Liver (tissue), 9 donors: Measurements from ENCODE around the gene IRAK4. TPM values are rescaled to one million over a fixed set of nuclear protein-coding genes. Genes with fewer than 3 reads are reported as not detected.

Experiments
- DNase-seq: peaks from one replicate; pipeline ENCODE4 v3.0.0-alpha.2; 2017; ENCODE audit warnings: low spot score
- H3K27ac ChIP-seq, 2 donors: one replicate each; pipeline ENCODE4 v1.7.0; 2013; ENCODE audit warnings: inconsistent platforms in 2 of 2, low read length in 2 of 2, control low read depth in 1 of 2, low read depth in 1 of 2, mild to moderate bottlenecking in 1 of 2
- H3K27me3 ChIP-seq, 4 donors: one replicate each; pipeline versions ENCODE4 v1.6.1 to v1.7.0; 2013; ENCODE audit warnings: low read length in 3 of 4, inconsistent platforms in 1 of 4, mild to moderate bottlenecking in 1 of 4, moderate library complexity in 1 of 4; ENCODE audit not compliant: control insufficient read depth in 4 of 4, insufficient read depth in 4 of 4
- H3K36me3 ChIP-seq, 4 donors: one replicate each; pipeline versions ENCODE4 v1.6.1 to v1.7.0; 2013; ENCODE audit warnings: low read length in 3 of 4, mild to moderate bottlenecking in 3 of 4, low read depth in 1 of 4, moderate library complexity in 1 of 4; ENCODE audit not compliant: control insufficient read depth in 4 of 4, insufficient read depth in 3 of 4
- H3K4me1 ChIP-seq, 4 donors: one replicate each; pipeline versions ENCODE4 v1.6.1 to v1.7.0; 2013; ENCODE audit warnings: low read length in 3 of 4, mild to moderate bottlenecking in 3 of 4, moderate library complexity in 1 of 4; ENCODE audit not compliant: control insufficient read depth in 4 of 4, insufficient read depth in 4 of 4
- H3K4me3 ChIP-seq, 3 donors: one replicate each; pipeline versions ENCODE4 v1.6.1 to v1.7.0; 2013; ENCODE audit warnings: low read length in 3 of 3, control low read depth in 1 of 3, low read depth in 1 of 3, mild to moderate bottlenecking in 1 of 3
- H3K9ac ChIP-seq, 2 donors: one replicate each; pipeline ENCODE4 v1.7.0; 2013; ENCODE audit warnings: low read length in 2 of 2, mild to moderate bottlenecking in 2 of 2, moderate library complexity in 2 of 2, control low read depth in 1 of 2, low read depth in 1 of 2
- H3K9me3 ChIP-seq, 4 donors: one replicate each; pipeline versions ENCODE4 v1.6.1 to v1.7.0; 2013; ENCODE audit warnings: low read length in 3 of 4; ENCODE audit not compliant: control insufficient read depth in 4 of 4
- ATF3 ChIP-seq: IDR thresholded peaks from 2 replicates; pipeline ENCODE4 v1.6.1; 2016; ENCODE audit warnings: antibody characterized with exemption
- FOXA1 ChIP-seq: IDR thresholded peaks from 2 replicates; pipeline ENCODE4 v1.6.1; 2016; ENCODE audit warnings: antibody characterized with exemption
- FOXA2 ChIP-seq: IDR thresholded peaks from 2 replicates; pipeline ENCODE4 v1.6.1; 2016; ENCODE audit warnings: antibody characterized with exemption
- GABPA ChIP-seq, 2 donors: IDR thresholded peaks in 1 of 2; conservative IDR thresholded peaks in 1 of 2; 2 replicates each; pipeline ENCODE4 v1.6.1; 2016; ENCODE audit warnings: antibody characterized with exemption in 2 of 2, mild to moderate bottlenecking in 1 of 2, moderate library complexity in 1 of 2
- HNF4A ChIP-seq, 2 donors: conservative IDR thresholded peaks; 2 replicates each; pipeline ENCODE4 v1.6.1; 2016; ENCODE audit warnings: antibody characterized with exemption in 2 of 2, mild to moderate bottlenecking in 2 of 2
- HNF4G ChIP-seq: IDR thresholded peaks from 2 replicates; pipeline ENCODE4 v1.6.1; 2016; ENCODE audit warnings: antibody characterized with exemption
- JUND ChIP-seq, 2 donors: IDR thresholded peaks; 2 replicates each; pipeline ENCODE4 v1.6.1; 2016; ENCODE audit warnings: antibody characterized with exemption in 2 of 2
- MAX ChIP-seq: IDR thresholded peaks from 2 replicates; pipeline ENCODE4 v1.6.1; 2016; ENCODE audit warnings: antibody characterized with exemption
- NR2F2 ChIP-seq: IDR thresholded peaks from 2 replicates; pipeline ENCODE4 v1.6.1; 2016; ENCODE audit warnings: antibody characterized with exemption
- RAD21 ChIP-seq, 2 donors: IDR thresholded peaks; 2 replicates each; pipeline ENCODE4 v1.6.1; 2016; ENCODE audit warnings: antibody characterized with exemption in 2 of 2, mild to moderate bottlenecking in 2 of 2
- REST ChIP-seq: IDR thresholded peaks from 2 replicates; pipeline ENCODE4 v1.6.1; 2016; ENCODE audit warnings: antibody characterized with exemption, mild to moderate bottlenecking
- RXRA ChIP-seq, 2 donors: IDR thresholded peaks; 2 replicates each; pipeline ENCODE4 v1.6.1; 2017 to 2018; ENCODE audit warnings: antibody characterized with exemption in 2 of 2, mild to moderate bottlenecking in 1 of 2
- SP1 ChIP-seq: IDR thresholded peaks from 2 replicates; pipeline ENCODE4 v1.6.1; 2018; ENCODE audit warnings: antibody characterized with exemption, mild to moderate bottlenecking
- TAF1 ChIP-seq: conservative IDR thresholded peaks from 2 replicates; pipeline ENCODE4 v1.6.1; 2016; ENCODE audit warnings: antibody characterized with exemption, mild to moderate bottlenecking
- YY1 ChIP-seq: IDR thresholded peaks from 2 replicates; pipeline ENCODE4 v1.6.1; 2016; ENCODE audit warnings: antibody characterized with exemption, mild to moderate bottlenecking
- ZBTB33 ChIP-seq: IDR thresholded peaks from 2 replicates; pipeline ENCODE4 v1.6.1; 2016; ENCODE audit warnings: antibody characterized with exemption
- WGBS: extraction: QIAGEN DNeasy Blood & Tissue Kit; methylation state at CpG from one replicate; pipeline ENCODE4 v1.1.7; 2013; 5-methylcytosine and 5-hydroxymethylcytosine counted together
- polyA plus RNA-seq, 2 donors: library from polyadenylated mRNA; stranded (reverse) in 1 of 2; unstranded in 1 of 2; fragments of 200-250 nt in 1 of 2; fragments of >200 nt in 1 of 2; fragmentation: Nextera tagmentation in 1 of 2; extraction: Ambion mirVana in 1 of 2; gene quantifications; one replicate each; pipeline versions ENCODE4 v1.2.1 to v1.2.3, GENCODE V29; 2013 to 2015
- total RNA-seq, 2 donors: library from RNA; depleted of rRNA; stranded (reverse); fragments of >200 nt; gene quantifications; one replicate each; pipeline ENCODE4 v1.2.3, GENCODE V29; 2014
- TF ChIP-seq, protein P1 (sequence below): fragments of 150-350 bp; IDR thresholded peaks from 2 replicates; pipeline ENCODE4 v1.5.1; 2017; ENCODE audit warnings: improper control_type of control experiment, low read depth, low read length; ENCODE audit not compliant: missing input control
- donor health status: healthy.
- donor health status: healthy.
- donor health status: healthy.
- donor health status: healthy.
- donor health status: healthy.

IRAK4 gene
- total and polyA plus RNA-seq, 4 donors, result 5.0 to 19.1 (median 7.7) TPM

- DNase-seq, result no peak
- no peak overlapping the region for H3K27ac ChIP-seq
- H3K4me3 ChIP-seq, result no peak overlapping the region
- H3K36me3 ChIP-seq, result no peaks in the 10 kb centered on the region
- peaks cover 0 to 3% (median 1%) of the 10 kb centered on the region in 4 donors for H3K9me3 ChIP-seq
- WGBS, result 17% methylated on average over 2 of the region's 2 CpGs
- no peaks in the 10 kb centered on the region for H3K4me1 ChIP-seq
- TF ChIP-seq HNF4A (conservative IDR thresholded peaks at IDR 0.05), result no peak
- TF ChIP-seq MAX, result no peak
- TF ChIP-seq RAD21 (IDR thresholded peaks at IDR 0.05), result no peak
- TF ChIP-seq RXRA (IDR thresholded peaks at IDR 0.05), result no peak
- peak; percentile 19 for TF ChIP-seq YY1
- TF ChIP-seq FOXA2, result no peak
- TF ChIP-seq NR2F2, result no peak
- no peak overlapping the region for H3K9ac ChIP-seq
- no peaks in the 10 kb centered on the region for H3K27me3 ChIP-seq
Observed at GRCh38 chr12:43711348-43711747, 47.4 kb upstream of the IRAK4 start.

DNA sequence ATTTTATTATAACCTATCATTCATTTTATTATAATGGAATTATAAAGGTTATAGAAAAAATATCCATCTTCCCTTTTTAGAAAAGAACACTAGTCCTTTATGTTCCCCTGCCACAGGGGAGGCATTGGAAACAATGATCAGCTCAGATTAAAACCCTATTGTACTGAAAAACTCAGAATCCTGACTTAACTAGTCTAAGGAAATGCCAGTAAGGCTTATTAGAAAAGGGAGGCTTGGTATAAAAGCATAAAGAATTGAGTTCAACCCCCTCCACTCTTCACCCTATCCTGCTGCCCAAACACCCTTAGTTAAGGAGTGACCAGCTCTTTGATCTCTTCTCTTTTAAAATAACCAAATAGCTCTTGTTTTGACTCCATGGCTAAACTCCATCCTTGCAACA, 36.1 kb upstream of the IRAK4 start:
- TF ChIP-seq TAF1 (no peak), ZBTB33 (no peak), MAX (no peak), REST (no peak), HNF4G (no peak), RAD21 (IDR thresholded peaks at IDR 0.05) (no peak), YY1 (no peak), FOXA2 (no peak), GABPA (IDR thresholded peaks at IDR 0.05 in 1 of 2, conservative IDR thresholded peaks at IDR 0.05 in 1 of 2) (no peak), SP1 (no peak), FOXA1 (no peak), NR2F2 (no peak), ATF3 (no peak), HNF4A (conservative IDR thresholded peaks at IDR 0.05) (no peak), JUND (IDR thresholded peaks at IDR 0.05) (no peak), RXRA (IDR thresholded peaks at IDR 0.05) (no peak)
- TF ChIP-seq, protein P1, sequence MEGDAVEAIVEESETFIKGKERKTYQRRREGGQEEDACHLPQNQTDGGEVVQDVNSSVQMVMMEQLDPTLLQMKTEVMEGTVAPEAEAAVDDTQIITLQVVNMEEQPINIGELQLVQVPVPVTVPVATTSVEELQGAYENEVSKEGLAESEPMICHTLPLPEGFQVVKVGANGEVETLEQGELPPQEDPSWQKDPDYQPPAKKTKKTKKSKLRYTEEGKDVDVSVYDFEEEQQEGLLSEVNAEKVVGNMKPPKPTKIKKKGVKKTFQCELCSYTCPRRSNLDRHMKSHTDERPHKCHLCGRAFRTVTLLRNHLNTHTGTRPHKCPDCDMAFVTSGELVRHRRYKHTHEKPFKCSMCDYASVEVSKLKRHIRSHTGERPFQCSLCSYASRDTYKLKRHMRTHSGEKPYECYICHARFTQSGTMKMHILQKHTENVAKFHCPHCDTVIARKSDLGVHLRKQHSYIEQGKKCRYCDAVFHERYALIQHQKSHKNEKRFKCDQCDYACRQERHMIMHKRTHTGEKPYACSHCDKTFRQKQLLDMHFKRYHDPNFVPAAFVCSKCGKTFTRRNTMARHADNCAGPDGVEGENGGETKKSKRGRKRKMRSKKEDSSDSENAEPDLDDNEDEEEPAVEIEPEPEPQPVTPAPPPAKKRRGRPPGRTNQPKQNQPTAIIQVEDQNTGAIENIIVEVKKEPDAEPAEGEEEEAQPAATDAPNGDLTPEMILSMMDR, result no peak
- DNase-seq, result no peak

More for the DNA sequence above, 36.1 kb upstream of the IRAK4 start:
- Histone ChIP-seq H3K4me1 (no peaks in the 10 kb centered on the region), H3K9me3 (no peaks in the 10 kb centered on the region), H3K9ac (no peak overlapping the region), H3K27me3 (no peaks in the 10 kb centered on the region), H3K27ac (no peak overlapping the region), H3K4me3 (no peak overlapping the region), H3K36me3 (no peaks in the 10 kb centered on the region)
